ENCODE measurements around the gene PINK1. TPM values are rescaled to one million over a fixed set of nuclear protein-coding genes. Genes with fewer than 3 reads are reported as not detected.

The PINK1 gene
- total and polyA plus RNA-seq, 7 experiments from 2014 or later = 4.3 to 30.8 (median 17.0) TPM

GRCh38 chr1:20636785-20637347 is 3.6 kb downstream of the PINK1 start:
- Histone ChIP-seq H3K4me3 (ENCODE audit: low read length) (no peak overlapping the region), H3K9me3 (ENCODE audit: control insufficient read depth in 2 of 3, low read length in 3 of 3) (no peaks in the 10 kb centered on the region), H3K36me3 (ENCODE audit: control insufficient read depth in 2 of 3, insufficient read depth in 3 of 3, low read length in 3 of 3) (peaks cover 0 to 34% (median 0%) of the 10 kb centered on the region in 3 experiments), H3K27ac (ENCODE audit: low read depth, low read length) (no peak overlapping the region), H3K4me1 (ENCODE audit: control insufficient read depth in 2 of 2, insufficient read depth in 2 of 2, low read length in 2 of 2) (peaks cover 8 to 9% of the 10 kb centered on the region in 2 donors), H3K27me3 (ENCODE audit: control insufficient read depth in 2 of 2, insufficient read depth in 2 of 2, low read length in 2 of 2) (no peaks in the 10 kb centered on the region)
- POLR2A ChIA-PET = interaction anchor here (5.0 kb wide), 1 partner anchor 24 kb away, joined by 34 read pairs; the partner anchor contains the start of gene DDOST
- Mint-ChIP-seq H3K36me3 (peaks cover 0 to 35% (median 0%) of the 10 kb centered on the region in 5 donors), H3K4me3 (no peak overlapping the region), H3K27ac (peak overlapping the region in 1 of 9 donors; percentile 52), H3K9me3 (no peaks in the 10 kb centered on the region), H3K4me1 (peaks cover 7 to 16% (median 12%) of the 10 kb centered on the region in 7 donors), H3K27me3 (peaks cover 0 to 8% (median 0%) of the 10 kb centered on the region in 5 donors)
- DNase-seq = no peak
- CTCF ChIA-PET = interaction anchor here (0.7 kb wide), 1 partner anchor 11 kb away, joined by 3 read pairs; no protein-coding TSS in a partner anchor
- intact Hi-C loops (cut with micrococcal nuclease) = loop anchor here in 1 of 2 donors (10.0 kb wide), 1 partner anchor 752 kb away; the partner anchor contains the start of gene OTUD3
- ATAC-seq = no peak

- POLR2A ChIA-PET = no interaction called here
- peak overlapping the region in 2 of 9 donors; percentile 39 to 41 for H3K27ac Mint-ChIP-seq
- ATAC-seq (peak; percentile 83), DNase-seq (peak in 7 of 9 donors; percentile 34 to 66 (median 59))
- no peak overlapping the region for H3K27ac ChIP-seq (ENCODE audit: low read depth, low read length)
- H3K4me3 Mint-ChIP-seq = no peak overlapping the region
- no peaks in the 10 kb centered on the region for H3K27me3 Mint-ChIP-seq
- no peaks in the 10 kb centered on the region for H3K4me1 ChIP-seq (ENCODE audit: control insufficient read depth in 2 of 2, insufficient read depth in 2 of 2, low read length in 2 of 2)
- peaks cover 0 to 9% (median 5%) of the 10 kb centered on the region in 7 donors for H3K4me1 Mint-ChIP-seq
- peaks cover 0 to 48% (median 0%) of the 10 kb centered on the region in 3 experiments for H3K36me3 ChIP-seq (ENCODE audit: control insufficient read depth in 2 of 3, insufficient read depth in 3 of 3, low read length in 3 of 3)
- H3K9me3 ChIP-seq (ENCODE audit: control insufficient read depth in 2 of 3, low read length in 3 of 3) = no peaks in the 10 kb centered on the region
- intact Hi-C loops (cut with micrococcal nuclease) = loop anchor here (1.0 kb wide), 2 partner anchors 65 to 118 kb away; no protein-coding TSS in a partner anchor
- H3K9me3 Mint-ChIP-seq = no peaks in the 10 kb centered on the region
- no peak overlapping the region for H3K4me3 ChIP-seq (ENCODE audit: low read length)
- H3K36me3 Mint-ChIP-seq = peaks cover 0 to 45% (median 0%) of the 10 kb centered on the region in 5 donors
- CTCF ChIA-PET = interaction anchor here (0.6 to 1.5 kb wide), 4 partner anchors 55 to 1733 kb away, joined by 3 to 5 read pairs (median 3); no protein-coding TSS in a partner anchor
- no peaks in the 10 kb centered on the region for H3K27me3 ChIP-seq (ENCODE audit: control insufficient read depth in 2 of 2, insufficient read depth in 2 of 2, low read length in 2 of 2)
Observed at GRCh38 chr1:20640183-20640597, 6.9 kb downstream of the PINK1 start.

GRCh38 chr1:20641975-20642374 is 8.7 kb downstream of the PINK1 start:
- no peaks in the 10 kb centered on the region for H3K9me3 ChIP-seq (ENCODE audit: control insufficient read depth in 2 of 3, low read length in 3 of 3)
- ChIA-PET CTCF (interaction anchor here (0.6 kb wide), 1 partner anchor 725 kb away, joined by 3 read pairs; no protein-coding TSS in a partner anchor), POLR2A (interaction anchor here (0.9 to 1.1 kb wide), 2 partner anchors 8 to 20 kb away, joined by 3 read pairs; no protein-coding TSS in a partner anchor)
- Mint-ChIP-seq H3K36me3 (peaks cover 0 to 41% (median 0%) of the 10 kb centered on the region in 5 donors), H3K4me1 (peaks cover 0 to 7% (median 4%) of the 10 kb centered on the region in 7 donors), H3K4me3 (no peak overlapping the region), H3K27ac (no peak overlapping the region), H3K27me3 (no peaks in the 10 kb centered on the region), H3K9me3 (no peaks in the 10 kb centered on the region)
- intact Hi-C loops (cut with micrococcal nuclease) = no loop called here
- no peak overlapping the region for H3K4me3 ChIP-seq (ENCODE audit: low read length)
- H3K36me3 ChIP-seq (ENCODE audit: control insufficient read depth in 2 of 3, insufficient read depth in 3 of 3, low read length in 3 of 3) = peaks cover 0 to 58% (median 0%) of the 10 kb centered on the region in 3 experiments
- no peaks in the 10 kb centered on the region for H3K4me1 ChIP-seq (ENCODE audit: control insufficient read depth in 2 of 2, insufficient read depth in 2 of 2, low read length in 2 of 2)
- no peaks in the 10 kb centered on the region for H3K27me3 ChIP-seq (ENCODE audit: control insufficient read depth in 2 of 2, insufficient read depth in 2 of 2, low read length in 2 of 2)
- no peak for DNase-seq
- H3K27ac ChIP-seq (ENCODE audit: low read depth, low read length) = no peak overlapping the region
- ATAC-seq = no peak

GRCh38 chr1:20643080-20643479 is 9.8 kb downstream of the PINK1 start:
- Mint-ChIP-seq H3K4me1 (peaks cover 0 to 7% (median 4%) of the 10 kb centered on the region in 7 donors), H3K27me3 (no peaks in the 10 kb centered on the region), H3K4me3 (no peak overlapping the region), H3K9me3 (no peaks in the 10 kb centered on the region), H3K27ac (peak overlapping the region in 1 of 9 donors; percentile 67), H3K36me3 (peaks cover 0 to 34% (median 0%) of the 10 kb centered on the region in 5 donors)
- ChIA-PET CTCF (no interaction called here), POLR2A (interaction anchor here (0.8 kb wide), 1 partner anchor 9 kb away, joined by 4 read pairs; no protein-coding TSS in a partner anchor)
- intact Hi-C loops (cut with micrococcal nuclease) = no loop called here
- ATAC-seq = no peak
- Histone ChIP-seq H3K27me3 (ENCODE audit: control insufficient read depth in 2 of 2, insufficient read depth in 2 of 2, low read length in 2 of 2) (no peaks in the 10 kb centered on the region), H3K4me3 (ENCODE audit: low read length) (no peak overlapping the region), H3K4me1 (ENCODE audit: control insufficient read depth in 2 of 2, insufficient read depth in 2 of 2, low read length in 2 of 2) (no peaks in the 10 kb centered on the region), H3K9me3 (ENCODE audit: control insufficient read depth in 2 of 3, low read length in 3 of 3) (no peaks in the 10 kb centered on the region), H3K36me3 (ENCODE audit: control insufficient read depth in 2 of 3, insufficient read depth in 3 of 3, low read length in 3 of 3) (peaks cover 0 to 49% (median 1%) of the 10 kb centered on the region in 3 experiments), H3K27ac (ENCODE audit: low read depth, low read length) (no peak overlapping the region)
- DNase-seq = no peak

GRCh38 chr1:20644416-20644815 is 11.2 kb downstream of the PINK1 start:
- no peak for DNase-seq
- Histone ChIP-seq H3K9me3 (ENCODE audit: control insufficient read depth in 2 of 3, low read length in 3 of 3) (no peaks in the 10 kb centered on the region), H3K4me1 (ENCODE audit: control insufficient read depth in 2 of 2, insufficient read depth in 2 of 2, low read length in 2 of 2) (no peaks in the 10 kb centered on the region), H3K4me3 (ENCODE audit: low read length) (no peak overlapping the region), H3K36me3 (ENCODE audit: control insufficient read depth in 2 of 3, insufficient read depth in 3 of 3, low read length in 3 of 3) (peaks cover 0 to 49% (median 5%) of the 10 kb centered on the region in 3 experiments), H3K27me3 (ENCODE audit: control insufficient read depth in 2 of 2, insufficient read depth in 2 of 2, low read length in 2 of 2) (no peaks in the 10 kb centered on the region), H3K27ac (ENCODE audit: low read depth, low read length) (no peak overlapping the region)
- Mint-ChIP-seq H3K9me3 (no peaks in the 10 kb centered on the region), H3K27me3 (no peaks in the 10 kb centered on the region), H3K36me3 (peaks cover 0 to 28% (median 4%) of the 10 kb centered on the region in 5 donors), H3K27ac (no peak overlapping the region), H3K4me3 (no peak overlapping the region), H3K4me1 (peaks cover 0 to 7% (median 4%) of the 10 kb centered on the region in 7 donors)
- intact Hi-C loops (cut with micrococcal nuclease) = no loop called here
- no peak for ATAC-seq
- ChIA-PET POLR2A (no interaction called here), CTCF (no interaction called here)

DNA sequence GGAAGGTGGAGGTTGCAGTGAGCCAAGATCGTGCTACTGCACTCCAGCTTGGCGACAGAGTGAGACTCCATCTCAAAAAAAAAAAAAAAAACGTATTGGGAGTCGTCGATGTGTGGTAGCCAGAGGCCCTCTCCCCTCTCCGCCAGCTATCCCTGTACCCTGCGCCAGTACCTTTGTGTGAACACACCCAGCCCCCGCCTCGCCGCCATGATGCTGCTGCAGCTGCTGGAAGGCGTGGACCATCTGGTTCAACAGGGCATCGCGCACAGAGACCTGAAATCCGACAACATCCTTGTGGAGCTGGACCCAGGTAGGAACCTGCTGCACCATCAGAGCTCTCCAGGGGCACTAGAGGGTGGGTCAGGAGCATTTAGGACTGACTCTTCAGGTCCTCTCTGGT is 12.2 kb downstream of the PINK1 start:
- no peak for ATAC-seq

More for the DNA sequence above, 12.2 kb downstream of the PINK1 start:
- Mint-ChIP-seq H3K9me3 (no peaks in the 10 kb centered on the region), H3K4me3 (no peak overlapping the region), H3K36me3 (peaks cover 5 to 30% (median 6%) of the 10 kb centered on the region in 5 donors), H3K4me1 (peaks cover 0 to 2% (median under 1%) of the 10 kb centered on the region in 7 donors), H3K27me3 (no peaks in the 10 kb centered on the region), H3K27ac (no peak overlapping the region)
- ChIA-PET POLR2A (interaction anchor here (1.1 to 1.5 kb wide), 2 partner anchors 12 to 15 kb away, joined by 4 to 5 read pairs; partner anchors contain the start of gene PINK1), CTCF (interaction anchor here (0.6 to 0.7 kb wide), 2 partner anchors 16 to 101 kb away, joined by 3 to 6 read pairs; partner anchors contain the start of gene DDOST)
- Histone ChIP-seq H3K4me1 (ENCODE audit: control insufficient read depth in 2 of 2, insufficient read depth in 2 of 2, low read length in 2 of 2) (no peaks in the 10 kb centered on the region), H3K4me3 (ENCODE audit: low read length) (no peak overlapping the region), H3K9me3 (ENCODE audit: control insufficient read depth in 2 of 3, low read length in 3 of 3) (no peaks in the 10 kb centered on the region), H3K36me3 (ENCODE audit: control insufficient read depth in 2 of 3, insufficient read depth in 3 of 3, low read length in 3 of 3) (peaks cover 0 to 54% (median 5%) of the 10 kb centered on the region in 3 experiments), H3K27ac (ENCODE audit: low read depth, low read length) (no peak overlapping the region), H3K27me3 (ENCODE audit: control insufficient read depth in 2 of 2, insufficient read depth in 2 of 2, low read length in 2 of 2) (no peaks in the 10 kb centered on the region)
- intact Hi-C loops (cut with micrococcal nuclease) = no loop called here
- DNase-seq = no peak
